Lower lobe of right lung (tissue), 2 donors: Measurements from ENCODE around the gene LRP8. TPM values are rescaled to one million over a fixed set of nuclear protein-coding genes. Genes with fewer than 3 reads are reported as not detected.

ENCODE experiments used
- ATAC-seq, 2 donors: fragments of 200-7000 bp; cut with Tn5 transposase; one replicate each; pipeline ENCODE4 v1.9.1; 2020 to 2022; ENCODE audit warnings: mild to moderate bottlenecking in 2 of 2, moderate library complexity in 2 of 2
- DNase-seq: peaks from one replicate; pipeline ENCODE4 v3.0.0-alpha.2; 2020
- H3K27ac ChIP-seq: fragments of 200-600 bp; one replicate; pipeline ENCODE4 v1.8.0; 2022
- H3K27me3 ChIP-seq: fragments of 200-600 bp; one replicate; pipeline ENCODE4 v1.8.0; 2022; ENCODE audit warnings: low read depth
- H3K36me3 ChIP-seq: fragments of 200-600 bp; one replicate; pipeline ENCODE4 v1.8.0; 2022; ENCODE audit warnings: mild to moderate bottlenecking
- H3K4me1 ChIP-seq: fragments of 200-600 bp; one replicate; pipeline ENCODE4 v1.8.0; 2022
- H3K4me3 ChIP-seq: fragments of 200-600 bp; one replicate; pipeline ENCODE4 v1.8.0; 2022; ENCODE audit warnings: mild to moderate bottlenecking
- H3K9me3 ChIP-seq: fragments of 200-600 bp; one replicate; pipeline ENCODE4 v1.8.0; 2022
- CTCF ChIP-seq: fragments of 200-600 bp; IDR thresholded peaks from one replicate; pipeline ENCODE4 v1.8.0; 2022; ENCODE audit warnings: antibody characterized with exemption, mild to moderate bottlenecking
- intact Hi-C: fragments of 100-400 bp; cut with DNase I; formaldehyde crosslinking; loops from one replicate; pipeline ENCODE4 v1.11.0; 2022
- total RNA-seq: library from RNA; stranded (reverse); fragmentation: NEBNext Ultra II Directional; extraction: Animal tissue kit (Norgen Biotek cat#: 25700); gene quantifications from one replicate; pipeline ENCODE4 v1.2.1, GENCODE V29; 2021
- donor health status: DM: no; HTN: yes; CAD: no; lungs with severe emphysema.

Gene LRP8
- total RNA-seq, 1 donor from 2014 or later = 9.2 TPM

- TF ChIP-seq CTCF = no peak
- no peaks in the 10 kb centered on the region for H3K36me3 ChIP-seq
- peak overlapping the region; percentile 18 for H3K27ac ChIP-seq
- H3K4me1 ChIP-seq = peaks cover 6% of the 10 kb centered on the region
- ATAC-seq = peak; percentile 27 to 47
- H3K27me3 ChIP-seq = no peaks in the 10 kb centered on the region
- no peaks in the 10 kb centered on the region for H3K9me3 ChIP-seq
- intact Hi-C loops = no loop called here
- H3K4me3 ChIP-seq = no peak overlapping the region
- peak; percentile 64 for DNase-seq
Measured at GRCh38 chr1:53365437-53366063, 37.7 kb upstream of the LRP8 start.

- no peak for TF ChIP-seq CTCF
- intact Hi-C loops = no loop called here
- H3K4me1 ChIP-seq = peaks cover under 1% of the 10 kb centered on the region
- H3K4me3 ChIP-seq = no peak overlapping the region
- H3K9me3 ChIP-seq = peaks cover 6% of the 10 kb centered on the region
- DNase-seq = no peak
- no peak for ATAC-seq
- no peaks in the 10 kb centered on the region for H3K36me3 ChIP-seq
- no peak overlapping the region for H3K27ac ChIP-seq
- H3K27me3 ChIP-seq = no peaks in the 10 kb centered on the region
Measured at GRCh38 chr1:53362851-53363642, 35.2 kb upstream of the LRP8 start.

GRCh38 chr1:53362270-53362669 is 34.4 kb upstream of the LRP8 start:
- Histone ChIP-seq H3K4me1 (no peaks in the 10 kb centered on the region), H3K4me3 (no peak overlapping the region), H3K9me3 (peaks cover 12% of the 10 kb centered on the region), H3K27me3 (no peaks in the 10 kb centered on the region), H3K36me3 (no peaks in the 10 kb centered on the region), H3K27ac (no peak overlapping the region)
- DNase-seq (no peak), ATAC-seq (no peak)
- intact Hi-C loops = no loop called here
- TF ChIP-seq CTCF = no peak

GRCh38 chr1:53361541-53361961 is 33.7 kb upstream of the LRP8 start:
- Histone ChIP-seq H3K4me1 (no peaks in the 10 kb centered on the region), H3K9me3 (peaks cover 18% of the 10 kb centered on the region), H3K27ac (no peak overlapping the region), H3K36me3 (no peaks in the 10 kb centered on the region), H3K4me3 (no peak overlapping the region), H3K27me3 (no peaks in the 10 kb centered on the region)
- no peak for DNase-seq
- ATAC-seq = peak in 1 of 2 donors; percentile 65
- TF ChIP-seq CTCF = no peak
- intact Hi-C loops = no loop called here

GRCh38 chr1:53359934-53360276 is 32.0 kb upstream of the LRP8 start:
- H3K4me3 ChIP-seq = no peak overlapping the region
- H3K36me3 ChIP-seq = no peaks in the 10 kb centered on the region
- H3K27me3 ChIP-seq = no peaks in the 10 kb centered on the region
- TF ChIP-seq CTCF = no peak
- H3K27ac ChIP-seq = no peak overlapping the region
- intact Hi-C loops = no loop called here
- H3K4me1 ChIP-seq = no peaks in the 10 kb centered on the region
- H3K9me3 ChIP-seq = peaks cover 20% of the 10 kb centered on the region
- ATAC-seq (no peak), DNase-seq (no peak)
